DND-41 (cell line): ENCODE results near the gene GPC5.

ENCODE experiments used
- ATAC-seq: fragments of 200-7000 bp; cut with Tn5 transposase; 3 replicates; pipeline ENCODE4 v1.9.1; 2021; ENCODE audit warnings: low read depth; ENCODE audit not compliant: insufficient read depth
- DNase-seq: peaks from one replicate; pipeline ENCODE4 v3.0.0-alpha.2; 2020
- H2AFZ ChIP-seq: 2 replicates; pipeline ENCODE4 v1.6.0; 2012; ENCODE audit warnings: low read depth, low read length
- H3K27ac ChIP-seq: 2 replicates; pipeline ENCODE4 v1.5.1; 2012; ENCODE audit warnings: low read length, inconsistent platforms
- H3K27me3 ChIP-seq: fragments of 200-600 bp; sonication (generic); 2 replicates; pipeline ENCODE4 v1.6.0; 2012; ENCODE audit warnings: low read length, mild to moderate bottlenecking, inconsistent platforms; ENCODE audit not compliant: insufficient read depth, poor library complexity
- H3K36me3 ChIP-seq: 2 replicates; pipeline ENCODE4 v1.5.1; 2012; ENCODE audit warnings: low read length, inconsistent platforms; ENCODE audit not compliant: insufficient read depth
- H3K4me1 ChIP-seq: 2 replicates; pipeline ENCODE4 v1.5.1; 2012; ENCODE audit warnings: mild to moderate bottlenecking, low read length; ENCODE audit not compliant: insufficient read depth
- H3K4me2 ChIP-seq: 2 replicates; pipeline ENCODE4 v1.6.0; 2012; ENCODE audit warnings: mild to moderate bottlenecking, moderate library complexity, low read length, inconsistent platforms; ENCODE audit not compliant: insufficient read depth
- H3K4me3 ChIP-seq, 2 experiments: fragments of 200-600 bp in 1 of 2; shearing (Covaris generic) in 1 of 2; 2 replicates each; pipeline ENCODE4 v1.5.1; 2012 to 2016; ENCODE audit warnings: inconsistent platforms in 2 of 2, low read length in 2 of 2, mild to moderate bottlenecking in 2 of 2, low read depth in 1 of 2, moderate library complexity in 1 of 2
- H3K79me2 ChIP-seq: 2 replicates; pipeline ENCODE4 v1.6.0; 2012; ENCODE audit warnings: low read length, inconsistent platforms; ENCODE audit not compliant: insufficient read depth
- H3K9ac ChIP-seq: 2 replicates; pipeline ENCODE4 v1.6.0; 2012; ENCODE audit warnings: low read depth, mild to moderate bottlenecking, inconsistent platforms, low read length, moderate library complexity
- H3K9me3 ChIP-seq: 2 replicates; pipeline ENCODE4 v1.5.1; 2012; ENCODE audit warnings: low read length, moderate library complexity, mild to moderate bottlenecking, inconsistent platforms; ENCODE audit not compliant: insufficient read depth, severe bottlenecking
- H4K20me1 ChIP-seq: 2 replicates; pipeline ENCODE4 v1.6.0; 2012; ENCODE audit warnings: low read length; ENCODE audit not compliant: insufficient read depth
- CTCF ChIP-seq: IDR thresholded peaks from 2 replicates; pipeline ENCODE4 v1.5.1; 2012; ENCODE audit warnings: borderline replicate concordance, low read length, moderate library complexity, mild to moderate bottlenecking; ENCODE audit not compliant: poor library complexity, severe bottlenecking; ENCODE audit errors: extremely low read depth
- EZH2 ChIP-seq: IDR thresholded peaks from 3 replicates; pipeline ENCODE4 v1.6.1; 2012; ENCODE audit warnings: borderline replicate concordance, low read depth, mild to moderate bottlenecking, moderate library complexity, low read length, inconsistent platforms; ENCODE audit not compliant: severe bottlenecking

Gene GPC5

GRCh38 chr13:92042522-92042921 is 644.1 kb downstream of the GPC5 start:
- Histone ChIP-seq H2AFZ (no peak overlapping the region), H3K4me1 (no peaks in the 10 kb centered on the region), H3K9me3 (no peaks in the 10 kb centered on the region), H3K36me3 (no peaks in the 10 kb centered on the region), H3K27me3 (no peaks in the 10 kb centered on the region), H3K4me3 (no peak overlapping the region), H3K27ac (no peak overlapping the region), H4K20me1 (no peaks in the 10 kb centered on the region), H3K4me2 (no peak overlapping the region), H3K79me2 (no peaks in the 10 kb centered on the region), H3K9ac (no peak overlapping the region)
- DNase-seq, result no peak
- no peak for ATAC-seq
- TF ChIP-seq EZH2, result no peak
- no peak for TF ChIP-seq CTCF

GRCh38 chr13:92044351-92044750 is 645.9 kb downstream of the GPC5 start:
- H2AFZ ChIP-seq, result no peak overlapping the region
- H3K27ac ChIP-seq, result no peak overlapping the region
- no peak for TF ChIP-seq EZH2
- no peak for TF ChIP-seq CTCF
- DNase-seq (no peak), ATAC-seq (no peak)
- no peak overlapping the region for H3K4me2 ChIP-seq
- no peak overlapping the region for H3K9ac ChIP-seq
- H3K4me3 ChIP-seq, result no peak overlapping the region
- no peaks in the 10 kb centered on the region for H3K79me2 ChIP-seq
- H3K9me3 ChIP-seq, result no peaks in the 10 kb centered on the region
- H3K27me3 ChIP-seq, result no peaks in the 10 kb centered on the region
- no peaks in the 10 kb centered on the region for H4K20me1 ChIP-seq
- H3K36me3 ChIP-seq, result no peaks in the 10 kb centered on the region
- H3K4me1 ChIP-seq, result no peaks in the 10 kb centered on the region

GRCh38 chr13:92054389-92054788 is 656.0 kb downstream of the GPC5 start:
- TF ChIP-seq CTCF (no peak), EZH2 (no peak)
- H4K20me1 ChIP-seq, result no peaks in the 10 kb centered on the region
- DNase-seq (no peak), ATAC-seq (no peak)
- no peaks in the 10 kb centered on the region for H3K27me3 ChIP-seq
- H3K9me3 ChIP-seq, result no peaks in the 10 kb centered on the region
- no peak overlapping the region for H3K27ac ChIP-seq
- no peak overlapping the region for H2AFZ ChIP-seq
- no peaks in the 10 kb centered on the region for H3K79me2 ChIP-seq
- no peak overlapping the region for H3K4me3 ChIP-seq
- no peak overlapping the region for H3K9ac ChIP-seq
- H3K4me2 ChIP-seq, result no peak overlapping the region
- H3K4me1 ChIP-seq, result no peaks in the 10 kb centered on the region
- no peaks in the 10 kb centered on the region for H3K36me3 ChIP-seq

- H3K4me2 ChIP-seq, result no peak overlapping the region
- H3K9me3 ChIP-seq, result no peaks in the 10 kb centered on the region
- no peaks in the 10 kb centered on the region for H3K79me2 ChIP-seq
- no peaks in the 10 kb centered on the region for H3K36me3 ChIP-seq
- no peak for DNase-seq
- ATAC-seq, result no peak
- no peaks in the 10 kb centered on the region for H4K20me1 ChIP-seq
- H3K4me3 ChIP-seq, result no peak overlapping the region
- H3K27ac ChIP-seq, result no peak overlapping the region
- H2AFZ ChIP-seq, result no peak overlapping the region
- H3K4me1 ChIP-seq, result no peaks in the 10 kb centered on the region
- TF ChIP-seq EZH2 (no peak), CTCF (peak; percentile 41)
- no peak overlapping the region for H3K9ac ChIP-seq
- no peaks in the 10 kb centered on the region for H3K27me3 ChIP-seq
Observed at GRCh38 chr13:92074658-92075057, 676.2 kb downstream of the GPC5 start.
